ENCODE data around the gene GOLGA8B.

DNA sequence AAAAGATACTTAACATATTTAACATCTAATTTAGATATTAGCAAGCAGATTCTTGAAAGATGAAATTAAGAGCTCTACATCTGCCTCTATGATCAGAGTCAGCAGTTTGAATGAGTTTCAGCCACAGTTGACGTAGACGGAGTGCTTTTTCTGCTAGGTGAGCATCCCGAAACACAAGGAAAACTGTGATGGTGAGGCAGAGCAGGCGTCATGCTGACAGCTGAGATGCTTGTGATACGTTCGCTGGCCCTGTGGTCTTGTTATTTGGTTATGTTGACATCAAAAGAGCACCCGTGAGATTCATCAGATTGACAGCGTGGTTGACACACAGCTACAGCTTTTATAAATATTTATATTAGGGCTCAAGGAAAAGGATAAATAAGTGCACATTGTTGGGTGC, 19.6 kb upstream of the GOLGA8B start:
- TF ChIP-seq, protein P1, sequence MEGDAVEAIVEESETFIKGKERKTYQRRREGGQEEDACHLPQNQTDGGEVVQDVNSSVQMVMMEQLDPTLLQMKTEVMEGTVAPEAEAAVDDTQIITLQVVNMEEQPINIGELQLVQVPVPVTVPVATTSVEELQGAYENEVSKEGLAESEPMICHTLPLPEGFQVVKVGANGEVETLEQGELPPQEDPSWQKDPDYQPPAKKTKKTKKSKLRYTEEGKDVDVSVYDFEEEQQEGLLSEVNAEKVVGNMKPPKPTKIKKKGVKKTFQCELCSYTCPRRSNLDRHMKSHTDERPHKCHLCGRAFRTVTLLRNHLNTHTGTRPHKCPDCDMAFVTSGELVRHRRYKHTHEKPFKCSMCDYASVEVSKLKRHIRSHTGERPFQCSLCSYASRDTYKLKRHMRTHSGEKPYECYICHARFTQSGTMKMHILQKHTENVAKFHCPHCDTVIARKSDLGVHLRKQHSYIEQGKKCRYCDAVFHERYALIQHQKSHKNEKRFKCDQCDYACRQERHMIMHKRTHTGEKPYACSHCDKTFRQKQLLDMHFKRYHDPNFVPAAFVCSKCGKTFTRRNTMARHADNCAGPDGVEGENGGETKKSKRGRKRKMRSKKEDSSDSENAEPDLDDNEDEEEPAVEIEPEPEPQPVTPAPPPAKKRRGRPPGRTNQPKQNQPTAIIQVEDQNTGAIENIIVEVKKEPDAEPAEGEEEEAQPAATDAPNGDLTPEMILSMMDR (IDR thresholded peaks at IDR 0.05; ENCODE audit: poor library complexity) = no peak
- TF ChIP-seq EZH2 (IDR thresholded peaks at IDR 0.05; ENCODE audit: borderline replicate concordance) = no peak
- no peak for TF ChIP-seq EZH2phosphoT487 (IDR thresholded peaks at IDR 0.05; ENCODE audit: low read depth, severe bottlenecking, unreplicated experiment)
